Measurements from ENCODE around the gene KRT78. TPM values are rescaled to one million over a fixed set of nuclear protein-coding genes. Genes with fewer than 3 reads are reported as not detected.
"Not testable (repeated sequence)": the region's sequence is repeated elsewhere in the genome, so short reads cannot be mapped to it uniquely, and the experiment has no call there.

The KRT78 gene
- polyA plus RNA-seq, 4 donors: 0.30 to 1.8 (median 0.54) TPM; not detected in 1

- Histone ChIP-seq H3K4me3 (ENCODE audit: low read depth in 1 of 3, low read length in 3 of 3) (no peak within 1 kb of the TSS), H3K27ac (ENCODE audit: low read depth in 1 of 3, low read length in 2 of 3) (no peak within 1 kb of the TSS), H3K36me3 (ENCODE audit: control insufficient read depth in 3 of 3, insufficient read depth in 2 of 3, low read depth in 1 of 3, low read length in 3 of 3) (no peaks in the 10 kb centered on the region), H3K9me3 (ENCODE audit: control insufficient read depth in 2 of 2, insufficient read depth in 1 of 2, low read depth in 1 of 2, low read length in 1 of 2) (no peaks in the 10 kb centered on the region), H3K4me1 (ENCODE audit: control insufficient read depth in 3 of 3, insufficient read depth in 2 of 3, low read depth in 1 of 3, low read length in 2 of 3) (no peaks in the 10 kb centered on the region), H3K27me3 (ENCODE audit: control insufficient read depth in 3 of 3, insufficient read depth in 3 of 3, low read length in 3 of 3) (peaks cover 0 to 24% (median 3%) of the 10 kb centered on the region in 3 donors)
- FAIRE-seq (no peak), DNase-seq (no peak)
- 90 to 91% (median 91%) methylated on average over 17 of the region's 17 CpGs for WGBS, 3 donors
Measured at GRCh38 chr12:52795694-52796428, 52.9 kb downstream of the KRT78 start, which contains the start of gene KRT3. Gene KRT3, minus strand, starts transcription at chr12:52796117. Its CDS starts 75 bp downstream, at chr12:52796042.

GRCh38 chr12:52795332-52795674 is 53.5 kb downstream of the KRT78 start:
- peaks cover 0 to 30% (median 4%) of the 10 kb centered on the region in 3 donors for H3K27me3 ChIP-seq (ENCODE audit: control insufficient read depth in 3 of 3, insufficient read depth in 3 of 3, low read length in 3 of 3)
- H3K4me1 ChIP-seq (ENCODE audit: control insufficient read depth in 3 of 3, insufficient read depth in 2 of 3, low read depth in 1 of 3, low read length in 2 of 3); H3K27ac ChIP-seq (ENCODE audit: low read depth in 1 of 3, low read length in 2 of 3); H3K9me3 ChIP-seq (ENCODE audit: control insufficient read depth in 2 of 2, insufficient read depth in 1 of 2, low read depth in 1 of 2, low read length in 1 of 2); DNase-seq; H3K4me3 ChIP-seq (ENCODE audit: low read depth in 1 of 3, low read length in 3 of 3); H3K36me3 ChIP-seq (ENCODE audit: control insufficient read depth in 3 of 3, insufficient read depth in 2 of 3, low read depth in 1 of 3, low read length in 3 of 3); FAIRE-seq: not testable (repeated sequence)
- 89 to 97% (median 91%) methylated on average over 2 of the region's 2 CpGs for WGBS, 3 donors

- H3K9me3 ChIP-seq (ENCODE audit: control insufficient read depth in 2 of 2, insufficient read depth in 1 of 2, low read depth in 1 of 2, low read length in 1 of 2): no peaks in the 10 kb centered on the region
- H3K4me3 ChIP-seq (ENCODE audit: low read depth in 1 of 3, low read length in 3 of 3): no peak overlapping the region
- 81 to 90% (median 83%) methylated on average over 5 of the region's 5 CpGs for WGBS, 3 donors
- H3K27ac ChIP-seq (ENCODE audit: low read depth in 1 of 3, low read length in 2 of 3): no peak overlapping the region
- peaks cover 0 to 7% (median 3%) of the 10 kb centered on the region in 3 donors for H3K4me1 ChIP-seq (ENCODE audit: control insufficient read depth in 3 of 3, insufficient read depth in 2 of 3, low read depth in 1 of 3, low read length in 2 of 3)
- peaks cover 0 to 36% (median 7%) of the 10 kb centered on the region in 3 donors for H3K27me3 ChIP-seq (ENCODE audit: control insufficient read depth in 3 of 3, insufficient read depth in 3 of 3, low read length in 3 of 3)
- FAIRE-seq (no peak), DNase-seq (no peak)
- H3K36me3 ChIP-seq (ENCODE audit: control insufficient read depth in 3 of 3, insufficient read depth in 2 of 3, low read depth in 1 of 3, low read length in 3 of 3): no peaks in the 10 kb centered on the region
Measured at GRCh38 chr12:52794479-52795331, 54.1 kb downstream of the KRT78 start.

GRCh38 chr12:52792185-52793029 is 56.4 kb downstream of the KRT78 start:
- no peak overlapping the region for H3K4me3 ChIP-seq (ENCODE audit: low read depth in 1 of 3, low read length in 3 of 3)
- no peaks in the 10 kb centered on the region for H3K9me3 ChIP-seq (ENCODE audit: control insufficient read depth in 2 of 2, insufficient read depth in 1 of 2, low read depth in 1 of 2, low read length in 1 of 2)
- no peaks in the 10 kb centered on the region for H3K36me3 ChIP-seq (ENCODE audit: control insufficient read depth in 3 of 3, insufficient read depth in 2 of 3, low read depth in 1 of 3, low read length in 3 of 3)
- peaks cover 0 to 7% (median 3%) of the 10 kb centered on the region in 3 donors for H3K4me1 ChIP-seq (ENCODE audit: control insufficient read depth in 3 of 3, insufficient read depth in 2 of 3, low read depth in 1 of 3, low read length in 2 of 3)
- 82 to 90% (median 87%) methylated on average over 10 of the region's 10 CpGs for WGBS, 3 donors
- FAIRE-seq (no peak), DNase-seq (no peak)
- peaks cover 0 to 43% (median 7%) of the 10 kb centered on the region in 3 donors for H3K27me3 ChIP-seq (ENCODE audit: control insufficient read depth in 3 of 3, insufficient read depth in 3 of 3, low read length in 3 of 3)
- no peak overlapping the region for H3K27ac ChIP-seq (ENCODE audit: low read depth in 1 of 3, low read length in 2 of 3)

- FAIRE-seq (no peak), DNase-seq (no peak)
- Histone ChIP-seq H3K27ac (ENCODE audit: low read depth in 1 of 3, low read length in 2 of 3) (no peak overlapping the region), H3K9me3 (ENCODE audit: control insufficient read depth in 2 of 2, insufficient read depth in 1 of 2, low read depth in 1 of 2, low read length in 1 of 2) (no peaks in the 10 kb centered on the region), H3K4me1 (ENCODE audit: control insufficient read depth in 3 of 3, insufficient read depth in 2 of 3, low read depth in 1 of 3, low read length in 2 of 3) (peaks cover 0 to 7% (median 3%) of the 10 kb centered on the region in 3 donors), H3K4me3 (ENCODE audit: low read depth in 1 of 3, low read length in 3 of 3) (no peak overlapping the region), H3K27me3 (ENCODE audit: control insufficient read depth in 3 of 3, insufficient read depth in 3 of 3, low read length in 3 of 3) (peaks cover 0 to 40% (median 7%) of the 10 kb centered on the region in 3 donors), H3K36me3 (ENCODE audit: control insufficient read depth in 3 of 3, insufficient read depth in 2 of 3, low read depth in 1 of 3, low read length in 3 of 3) (no peaks in the 10 kb centered on the region)
- WGBS, 3 donors: 88 to 97% (median 92%) methylated on average over 12 of the region's 12 CpGs
Measured at GRCh38 chr12:52791271-52792184, 57.3 kb downstream of the KRT78 start.

GRCh38 chr12:52790427-52791270 is 58.1 kb downstream of the KRT78 start:
- no peak overlapping the region for H3K27ac ChIP-seq (ENCODE audit: low read depth in 1 of 3, low read length in 2 of 3)
- FAIRE-seq (no peak), DNase-seq (no peak)
- H3K4me3 ChIP-seq (ENCODE audit: low read depth in 1 of 3, low read length in 3 of 3): no peak overlapping the region
- peaks cover 0 to 40% (median 7%) of the 10 kb centered on the region in 3 donors for H3K27me3 ChIP-seq (ENCODE audit: control insufficient read depth in 3 of 3, insufficient read depth in 3 of 3, low read length in 3 of 3)
- WGBS, 3 donors: 61 to 65% (median 63%) methylated on average over 19 of the region's 19 CpGs
- H3K4me1 ChIP-seq (ENCODE audit: control insufficient read depth in 3 of 3, insufficient read depth in 2 of 3, low read depth in 1 of 3, low read length in 2 of 3): peaks cover 0 to 7% (median 3%) of the 10 kb centered on the region in 3 donors
- H3K36me3 ChIP-seq (ENCODE audit: control insufficient read depth in 3 of 3, insufficient read depth in 2 of 3, low read depth in 1 of 3, low read length in 3 of 3): no peaks in the 10 kb centered on the region
- no peaks in the 10 kb centered on the region for H3K9me3 ChIP-seq (ENCODE audit: control insufficient read depth in 2 of 2, insufficient read depth in 1 of 2, low read depth in 1 of 2, low read length in 1 of 2)
